22Rv1 (cell line): ENCODE data around the gene CYLC1.

Experiments used
- H3K27ac ChIP-seq: fragments of 450-650 bp; 2 replicates; pipeline ENCODE4 v1.5.1; 2017
- CTCF ChIP-seq: fragments of 450-650 bp; IDR thresholded peaks from 2 replicates; pipeline ENCODE4 v1.5.1; 2017; ENCODE audit warnings: mild to moderate bottlenecking
- ZFX ChIP-seq: fragments of 450-650 bp; IDR thresholded peaks from 2 replicates; pipeline ENCODE4 v1.6.1; 2017; ENCODE audit warnings: antibody characterized with exemption, borderline replicate concordance

CYLC1 gene

GRCh38 chrX:83860846-83861245, at the start of gene CYLC1:
Gene CYLC1 (plus strand): TSS chrX:83861146. CDS start chrX:83861183, 37 bp downstream.
- TF ChIP-seq CTCF (no peak), ZFX (no peak)

GRCh38 chrX:83819304-83819703, 41.6 kb upstream of the CYLC1 start:
- TF ChIP-seq ZFX (no peak), CTCF (peak; percentile 62)
- H3K27ac ChIP-seq: peak overlapping the region; percentile 50

More at GRCh38 chrX:83860846-83861245, at the start of gene CYLC1:
- H3K27ac ChIP-seq: no peak within 1 kb of the TSS

GRCh38 chrX:83829874-83830273, 31.1 kb upstream of the CYLC1 start:
- H3K27ac ChIP-seq: no peak overlapping the region

GRCh38 chrX:83845397-83845796, 15.5 kb upstream of the CYLC1 start:
- H3K27ac ChIP-seq: no peak overlapping the region
- TF ChIP-seq CTCF (peak; percentile 81), ZFX (no peak)

More at GRCh38 chrX:83829874-83830273, 31.1 kb upstream of the CYLC1 start:
- no peak for TF ChIP-seq ZFX
- TF ChIP-seq CTCF: no peak

GRCh38 chrX:83847339-83847738, 13.6 kb upstream of the CYLC1 start:
- H3K27ac ChIP-seq: no peak overlapping the region
- TF ChIP-seq CTCF: no peak
- no peak for TF ChIP-seq ZFX

- no peak overlapping the region for H3K27ac ChIP-seq
- TF ChIP-seq CTCF: no peak
- no peak for TF ChIP-seq ZFX
These were observed 27.6 kb downstream of the CYLC1 start for GRCh38 chrX:83888585-83888984.

- H3K27ac ChIP-seq: no peak overlapping the region
- TF ChIP-seq ZFX (no peak), CTCF (no peak)
These were observed 31.5 kb downstream of the CYLC1 start for GRCh38 chrX:83892433-83892832.
